ENCODE measurements around the gene TNFAIP3.
"Not testable (repeated sequence)": the region's sequence is repeated elsewhere in the genome, so short reads cannot be mapped to it uniquely, and the experiment has no call there.

Gene TNFAIP3

DNA sequence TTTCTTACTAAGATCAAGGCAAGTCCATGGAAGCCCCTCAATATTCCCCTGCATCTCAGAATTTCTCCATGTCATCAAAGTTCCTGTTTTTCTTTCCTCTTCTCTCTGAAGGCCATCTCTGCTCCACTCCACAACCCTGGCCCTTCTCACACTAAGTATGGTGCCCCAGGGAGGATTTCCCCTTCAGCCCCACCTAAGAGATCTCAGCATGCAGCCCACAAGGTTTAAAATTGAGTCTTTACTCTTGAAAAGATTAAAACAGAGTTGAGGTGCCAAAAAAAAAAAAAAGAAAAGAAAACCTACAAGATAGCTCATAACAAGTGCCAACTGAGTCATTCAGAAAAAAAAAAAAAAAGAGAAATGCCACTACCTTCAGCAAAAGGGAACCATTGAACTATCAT lies 36.5 kb upstream of the TNFAIP3 start:
- Histone ChIP-seq H3K4me2 (ENCODE audit: low read length) (peak overlapping the region; percentile 59), H2AFZ (ENCODE audit: low read depth, low read length) (no peak overlapping the region), H3K36me3 (replicated peaks; ENCODE audit: low read depth, low read length) (peaks cover 5% of the 10 kb centered on the region), H3K9me3 (ENCODE audit: insufficient read depth, low read length) (peaks cover 13% of the 10 kb centered on the region; the same call in 1 of the 2 replicates), H3K4me3 (ENCODE audit: low read length) (no peak overlapping the region), H3K27me3 (ENCODE audit: low read depth, low read length) (no peaks in the 10 kb centered on the region), H3K79me2 (ENCODE audit: low read length) (no peaks in the 10 kb centered on the region), H3K9ac (ENCODE audit: low read length) (peak overlapping the region; percentile 67; the same call in 1 of the 2 replicates), H4K20me1 (ENCODE audit: insufficient read depth, low read length) (no peaks in the 10 kb centered on the region), H3K27ac (ENCODE audit: low read length) (peak overlapping the region; percentile 99), H3K4me1 (ENCODE audit: low read length) (peaks cover 61% of the 10 kb centered on the region)
- no peak for TF ChIP-seq EZH2phosphoT487 (IDR thresholded peaks at IDR 0.05; ENCODE audit: low read depth)
- TF ChIP-seq, protein P1, sequence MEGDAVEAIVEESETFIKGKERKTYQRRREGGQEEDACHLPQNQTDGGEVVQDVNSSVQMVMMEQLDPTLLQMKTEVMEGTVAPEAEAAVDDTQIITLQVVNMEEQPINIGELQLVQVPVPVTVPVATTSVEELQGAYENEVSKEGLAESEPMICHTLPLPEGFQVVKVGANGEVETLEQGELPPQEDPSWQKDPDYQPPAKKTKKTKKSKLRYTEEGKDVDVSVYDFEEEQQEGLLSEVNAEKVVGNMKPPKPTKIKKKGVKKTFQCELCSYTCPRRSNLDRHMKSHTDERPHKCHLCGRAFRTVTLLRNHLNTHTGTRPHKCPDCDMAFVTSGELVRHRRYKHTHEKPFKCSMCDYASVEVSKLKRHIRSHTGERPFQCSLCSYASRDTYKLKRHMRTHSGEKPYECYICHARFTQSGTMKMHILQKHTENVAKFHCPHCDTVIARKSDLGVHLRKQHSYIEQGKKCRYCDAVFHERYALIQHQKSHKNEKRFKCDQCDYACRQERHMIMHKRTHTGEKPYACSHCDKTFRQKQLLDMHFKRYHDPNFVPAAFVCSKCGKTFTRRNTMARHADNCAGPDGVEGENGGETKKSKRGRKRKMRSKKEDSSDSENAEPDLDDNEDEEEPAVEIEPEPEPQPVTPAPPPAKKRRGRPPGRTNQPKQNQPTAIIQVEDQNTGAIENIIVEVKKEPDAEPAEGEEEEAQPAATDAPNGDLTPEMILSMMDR (IDR thresholded peaks at IDR 0.05; ENCODE audit: low read depth, low read length), result no peak

GRCh38 chr6:137832110-137832509 lies 34.9 kb upstream of the TNFAIP3 start:
- Histone ChIP-seq H2AFZ (ENCODE audit: low read depth, low read length) (peak overlapping the region; percentile 62; the same call in 1 of the 2 replicates), H3K9ac (ENCODE audit: low read length) (no peak overlapping the region), H3K4me1 (ENCODE audit: low read length) (peaks cover 61% of the 10 kb centered on the region), H3K36me3 (replicated peaks; ENCODE audit: low read depth, low read length) (peaks cover 5% of the 10 kb centered on the region), H4K20me1 (ENCODE audit: insufficient read depth, low read length) (no peaks in the 10 kb centered on the region), H3K4me3 (ENCODE audit: low read length) (no peak overlapping the region), H3K79me2 (ENCODE audit: low read length) (no peaks in the 10 kb centered on the region), H3K4me2 (ENCODE audit: low read length) (peak overlapping the region; percentile 59), H3K27me3 (ENCODE audit: low read depth, low read length) (no peaks in the 10 kb centered on the region), H3K27ac (ENCODE audit: low read length) (peak overlapping the region; percentile 99), H3K9me3 (ENCODE audit: insufficient read depth, low read length) (peaks cover 13% of the 10 kb centered on the region; the same call in 1 of the 2 replicates)
- TF ChIP-seq, protein P1 (IDR thresholded peaks at IDR 0.05; ENCODE audit: low read depth, low read length), result no peak
- TF ChIP-seq EZH2phosphoT487 (IDR thresholded peaks at IDR 0.05; ENCODE audit: low read depth), result no peak

DNA sequence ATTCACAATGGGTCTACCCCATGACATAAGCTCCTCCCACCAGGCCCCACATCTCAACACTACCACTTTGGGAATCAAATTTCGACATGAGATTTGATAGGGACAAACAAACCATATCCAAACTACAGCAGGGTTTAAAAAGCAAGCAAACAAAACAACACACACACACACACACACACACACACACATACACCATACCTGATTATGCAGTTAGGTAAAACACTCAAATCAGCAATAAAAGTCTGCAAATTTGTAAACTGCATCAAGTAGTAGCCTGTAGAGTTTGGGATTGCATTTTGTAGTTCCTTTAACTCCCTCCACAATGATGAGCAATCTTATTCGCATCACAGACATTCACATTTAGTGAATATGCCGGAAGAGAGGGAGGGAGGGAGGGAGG lies 32.6 kb upstream of the TNFAIP3 start:
- peaks cover 37% of the 10 kb centered on the region for H3K4me1 ChIP-seq (ENCODE audit: low read length)
- no peaks in the 10 kb centered on the region for H4K20me1 ChIP-seq (ENCODE audit: insufficient read depth, low read length)
- H3K36me3 ChIP-seq (replicated peaks; ENCODE audit: low read depth, low read length), result peaks cover 5% of the 10 kb centered on the region
- H3K9ac ChIP-seq (ENCODE audit: low read length), result no peak overlapping the region
- no peaks in the 10 kb centered on the region for H3K79me2 ChIP-seq (ENCODE audit: low read length)
- H3K9me3 ChIP-seq (ENCODE audit: insufficient read depth, low read length), result peaks cover 13% of the 10 kb centered on the region; the same call in 1 of the 2 replicates
- H3K4me2 ChIP-seq (ENCODE audit: low read length), result no peak overlapping the region
- no peak overlapping the region for H3K4me3 ChIP-seq (ENCODE audit: low read length)
- no peak overlapping the region for H2AFZ ChIP-seq (ENCODE audit: low read depth, low read length)
- TF ChIP-seq EZH2phosphoT487 (IDR thresholded peaks at IDR 0.05; ENCODE audit: low read depth), result no peak
- TF ChIP-seq, protein P1 (IDR thresholded peaks at IDR 0.05; ENCODE audit: low read depth, low read length), result no peak
- H3K27me3 ChIP-seq (ENCODE audit: low read depth, low read length), result no peaks in the 10 kb centered on the region
- H3K27ac ChIP-seq (ENCODE audit: low read length), result no peak overlapping the region

DNA sequence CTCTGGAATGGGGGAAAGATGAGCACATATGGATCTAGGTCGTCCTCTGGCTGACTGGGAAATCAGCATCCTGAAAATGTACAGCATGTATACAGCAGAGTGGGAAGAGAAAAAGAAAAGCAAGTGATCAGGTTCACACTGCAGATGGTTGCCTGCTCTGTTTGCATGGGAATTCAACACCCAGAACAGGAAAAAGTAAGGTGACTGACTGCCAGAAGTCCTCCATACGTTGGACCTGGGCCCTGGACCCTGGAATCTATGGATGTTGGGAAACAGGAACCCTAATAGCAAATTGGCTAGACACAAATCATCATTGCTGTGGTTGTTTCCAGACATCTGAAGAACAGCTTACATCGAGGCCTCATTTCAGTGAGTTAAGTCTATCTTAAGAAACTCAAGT lies 30.3 kb upstream of the TNFAIP3 start:
- TF ChIP-seq, protein P1 (IDR thresholded peaks at IDR 0.05; ENCODE audit: low read depth, low read length), result no peak
- no peak for TF ChIP-seq EZH2phosphoT487 (IDR thresholded peaks at IDR 0.05; ENCODE audit: low read depth)

GRCh38 chr6:137838090-137838489 lies 29.0 kb upstream of the TNFAIP3 start:
- not testable (repeated sequence) for H3K27ac ChIP-seq (ENCODE audit: low read length)

More for the DNA sequence above, 30.3 kb upstream of the TNFAIP3 start:
- H3K9me3 ChIP-seq (ENCODE audit: insufficient read depth, low read length), result peaks cover 13% of the 10 kb centered on the region; the same call in 1 of the 2 replicates
- peaks cover 16% of the 10 kb centered on the region for H3K4me1 ChIP-seq (ENCODE audit: low read length)
- H3K79me2 ChIP-seq (ENCODE audit: low read length), result no peaks in the 10 kb centered on the region
- no peak overlapping the region for H3K27ac ChIP-seq (ENCODE audit: low read length)
- no peaks in the 10 kb centered on the region for H4K20me1 ChIP-seq (ENCODE audit: insufficient read depth, low read length)
- peaks cover 5% of the 10 kb centered on the region for H3K36me3 ChIP-seq (replicated peaks; ENCODE audit: low read depth, low read length)
- H3K4me3 ChIP-seq (ENCODE audit: low read length), result no peak overlapping the region
- H2AFZ ChIP-seq (ENCODE audit: low read depth, low read length), result no peak overlapping the region
- H3K4me2 ChIP-seq (ENCODE audit: low read length), result no peak overlapping the region
- H3K9ac ChIP-seq (ENCODE audit: low read length), result no peak overlapping the region
- no peaks in the 10 kb centered on the region for H3K27me3 ChIP-seq (ENCODE audit: low read depth, low read length)

DNA sequence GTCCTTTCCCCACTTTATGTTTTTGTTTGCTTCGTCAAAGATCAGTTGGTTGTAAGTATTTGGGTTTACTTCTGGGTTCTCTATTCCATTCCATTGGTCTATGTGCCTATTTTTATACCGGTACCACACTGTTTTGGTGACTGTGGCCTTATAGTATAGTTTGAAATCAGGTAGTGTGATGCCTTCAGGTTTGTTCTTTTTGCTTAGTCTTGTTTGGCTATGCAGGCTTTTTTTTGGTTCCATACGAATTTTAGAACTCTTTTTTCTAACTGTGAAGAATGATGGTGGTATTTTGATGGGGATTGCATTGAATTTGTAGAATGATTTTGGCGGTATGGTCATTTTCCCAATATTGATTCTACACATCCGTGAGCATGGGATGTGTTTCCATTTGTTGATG lies 28.5 kb upstream of the TNFAIP3 start:
- not testable (repeated sequence) for H3K9ac ChIP-seq (ENCODE audit: low read length)

More at GRCh38 chr6:137838090-137838489, 29.0 kb upstream of the TNFAIP3 start:
- H3K27me3 ChIP-seq (ENCODE audit: low read depth, low read length); H3K4me1 ChIP-seq (ENCODE audit: low read length); H3K9ac ChIP-seq (ENCODE audit: low read length); H3K79me2 ChIP-seq (ENCODE audit: low read length); H3K4me3 ChIP-seq (ENCODE audit: low read length); H2AFZ ChIP-seq (ENCODE audit: low read depth, low read length); H3K36me3 ChIP-seq (replicated peaks; ENCODE audit: low read depth, low read length); H3K4me2 ChIP-seq (ENCODE audit: low read length); H4K20me1 ChIP-seq (ENCODE audit: insufficient read depth, low read length): not testable (repeated sequence)
- H3K9me3 ChIP-seq (ENCODE audit: insufficient read depth, low read length), result peaks cover 11% of the 10 kb centered on the region; the same call in 1 of the 2 replicates

More for the DNA sequence above, 28.5 kb upstream of the TNFAIP3 start:
- H3K4me2 ChIP-seq (ENCODE audit: low read length); H3K27me3 ChIP-seq (ENCODE audit: low read depth, low read length); H3K79me2 ChIP-seq (ENCODE audit: low read length); H2AFZ ChIP-seq (ENCODE audit: low read depth, low read length); H4K20me1 ChIP-seq (ENCODE audit: insufficient read depth, low read length); H3K4me1 ChIP-seq (ENCODE audit: low read length); H3K4me3 ChIP-seq (ENCODE audit: low read length); H3K36me3 ChIP-seq (replicated peaks; ENCODE audit: low read depth, low read length); H3K9me3 ChIP-seq (ENCODE audit: insufficient read depth, low read length); H3K27ac ChIP-seq (ENCODE audit: low read length): not testable (repeated sequence)
